ENCODE data around the gene FCHSD2. TPM values are rescaled to one million over a fixed set of nuclear protein-coding genes. Genes with fewer than 3 reads are reported as not detected.
A peak's percentile ranks its signal among the peaks of the same experiment; 100 is the strongest.

FCHSD2 gene
- total and polyA plus RNA-seq, 9 of the 15 experiments (the other 6 are each of a cell fraction or from before 2014, with no cell fraction given) = 1.8 to 14.7 (median 6.4) TPM

- no peaks in the 10 kb centered on the region for H3K9me1 ChIP-seq (ENCODE audit: control insufficient read depth, insufficient read depth, low read length)
- H3K4me1 ChIP-seq (replicated peaks in 1 of 2; ENCODE audit: control insufficient read depth in 2 of 2, insufficient read depth in 2 of 2, low read length in 2 of 2) = peaks cover 22 to 30% of the 10 kb centered on the region in 2 experiments
- CTCF ChIA-PET (ENCODE audit: low intra/inter-chr PET ratio) = no interaction called here
- in situ Hi-C loops (cut with MboI) = no loop called here
- no peaks in the 10 kb centered on the region for H3K36me3 ChIP-seq (ENCODE audit: control insufficient read depth, insufficient read depth, low read length)
- ATAC-seq = no peak
- intact Hi-C loops (cut with micrococcal nuclease) = no loop called here
- no peak overlapping the region for H3K4me3 ChIP-seq
- WGBS (ENCODE audit: insufficient coverage, low coverage, missing lambda C conversion rate) = 24% methylated on average over 10 of the region's 10 CpGs
- H2AFZ ChIP-seq (ENCODE audit: low read depth, low read length) = 0 out of 2 replicates have a peak overlapping the region, but pooled peaks have one; percentile 7
- no peak overlapping the region for H3K4me2 ChIP-seq (ENCODE audit: insufficient read depth, low read length)
- POLR2A ChIA-PET = no interaction called here
- H4K20me1 ChIP-seq (replicated peaks; ENCODE audit: control insufficient read depth, insufficient read depth, low read length) = no peaks in the 10 kb centered on the region
- no peak for DNase-seq (ENCODE audit: extremely low read depth in 1 of 4, low spot score in 3 of 4)
- no peak overlapping the region for H3K27ac ChIP-seq (ENCODE audit: extremely low read depth, low read depth, low read length)
- no peaks in the 10 kb centered on the region for H3K79me2 ChIP-seq (ENCODE audit: control insufficient read depth, insufficient read depth, low read length)
- H3K9ac ChIP-seq (ENCODE audit: insufficient read depth in 1 of 2, low read depth in 2 of 2, low read length in 2 of 2) = peak overlapping the region in 1 of 2 experiments; percentile 30; a peak in 1 of 4 replicates
- no peaks in the 10 kb centered on the region for H3K27me3 ChIP-seq (ENCODE audit: control insufficient read depth in 2 of 2, insufficient read depth in 2 of 2, low read length in 2 of 2)
- no peaks in the 10 kb centered on the region for H3K9me3 ChIP-seq (replicated peaks; ENCODE audit: control insufficient read depth, insufficient read depth, low read depth, low read length)
- no TSS peak for BruUV-seq (replicated peaks)
- no peak for FAIRE-seq
- TF ChIP-seq FOSL1 (tag; conservative IDR thresholded peaks at IDR 0.05) (peak; percentile 50), CHD4 (IDR thresholded peaks at IDR 0.05; ENCODE audit: insufficient read depth, insufficient replicate concordance, low read depth, low read length, poor library complexity, severe bottlenecking) (no peak), ZNF133 (CRISPR knock-in tag; IDR thresholded peaks at IDR 0.05) (no peak), SIN3B (IDR thresholded peaks at IDR 0.05; ENCODE audit: low read depth) (no peak), SMAD3 (CRISPR knock-in tag; conservative IDR thresholded peaks at IDR 0.05) (no peak), IFI16 (CRISPR knock-in tag; IDR thresholded peaks at IDR 0.05) (no peak), NR1H2 (CRISPR knock-in tag; IDR thresholded peaks at IDR 0.05) (no peak), ZBTB33 (CRISPR knock-in tag; IDR thresholded peaks at IDR 0.05) (no peak), KAT8 (IDR thresholded peaks at IDR 0.05; ENCODE audit: low read depth) (no peak), NR2C1 (IDR thresholded peaks at IDR 0.05) (no peak), NR2C1 (tag; IDR thresholded peaks at IDR 0.05) (peak; percentile 39; the same call in 1 of the 2 replicates), ATF3 (IDR thresholded peaks at IDR 0.05) (peak; percentile 31; the same call in 1 of the 2 replicates), ATF3 (CRISPR knock-in tag; conservative IDR thresholded peaks at IDR 0.05) (no peak), TAF1 (IDR thresholded peaks at IDR 0.05; ENCODE audit: control insufficient read depth, extremely low read depth, insufficient read depth, low read length, severe bottlenecking) (no peak), HDGF (IDR thresholded peaks at IDR 0.05) (no peak), MCM7 (IDR thresholded peaks at IDR 0.05) (no peak), SAP30 (IDR thresholded peaks at IDR 0.05; ENCODE audit: borderline replicate concordance, insufficient read depth, low read depth, low read length, poor library complexity, severe bottlenecking) (no peak), RBM34 (IDR thresholded peaks at IDR 0.05; ENCODE audit: borderline replicate concordance, insufficient read depth, low read length) (no peak), PHB2 (IDR thresholded peaks at IDR 0.05; ENCODE audit: low read depth) (no peak), NELFE (IDR thresholded peaks at IDR 0.05; ENCODE audit: insufficient read depth, insufficient read length) (no peak), CBFA2T2 (conservative IDR thresholded peaks at IDR 0.05) (no peak)
These were observed 18.1 kb upstream of the FCHSD2 start for GRCh38 chr11:73160005-73160760.

All from K562 (cell line).